ENCODE measurements around the gene PLEKHA8.

PLEKHA8 gene, protein sequence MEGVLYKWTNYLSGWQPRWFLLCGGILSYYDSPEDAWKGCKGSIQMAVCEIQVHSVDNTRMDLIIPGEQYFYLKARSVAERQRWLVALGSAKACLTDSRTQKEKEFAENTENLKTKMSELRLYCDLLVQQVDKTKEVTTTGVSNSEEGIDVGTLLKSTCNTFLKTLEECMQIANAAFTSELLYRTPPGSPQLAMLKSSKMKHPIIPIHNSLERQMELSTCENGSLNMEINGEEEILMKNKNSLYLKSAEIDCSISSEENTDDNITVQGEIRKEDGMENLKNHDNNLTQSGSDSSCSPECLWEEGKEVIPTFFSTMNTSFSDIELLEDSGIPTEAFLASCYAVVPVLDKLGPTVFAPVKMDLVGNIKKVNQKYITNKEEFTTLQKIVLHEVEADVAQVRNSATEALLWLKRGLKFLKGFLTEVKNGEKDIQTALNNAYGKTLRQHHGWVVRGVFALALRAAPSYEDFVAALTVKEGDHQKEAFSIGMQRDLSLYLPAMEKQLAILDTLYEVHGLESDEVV

DNA sequence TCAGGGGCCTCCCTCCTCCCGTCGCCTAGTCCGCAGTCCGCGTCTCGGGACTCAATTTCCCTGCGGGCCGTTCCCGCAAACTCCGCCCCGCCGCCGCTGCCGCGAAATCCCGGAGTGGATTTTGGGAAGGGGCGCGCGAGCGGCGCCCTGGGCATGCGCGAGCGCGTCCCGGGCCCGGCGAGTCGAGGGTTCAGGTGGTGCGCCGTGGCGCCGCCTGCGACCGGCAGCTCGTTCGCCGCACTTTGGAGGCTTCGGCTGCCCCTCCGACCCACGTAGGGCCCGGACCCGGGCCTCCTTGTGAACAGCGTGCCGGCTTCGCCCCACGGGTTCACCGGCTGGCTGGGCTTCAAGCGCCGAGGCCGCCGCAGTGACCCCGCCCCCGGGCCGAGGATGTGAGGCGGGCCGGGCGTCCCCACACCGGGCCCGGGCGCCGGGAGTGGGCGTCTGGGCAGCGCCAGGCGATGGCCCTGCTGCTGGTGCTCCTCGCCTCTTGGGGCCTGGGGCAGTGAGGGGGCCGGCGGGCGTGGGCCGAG, at the start of gene PLEKHA8:
Gene PLEKHA8 (plus strand): TSS at position 197 of the 533 bp plus-strand sequence. CDS start 351 bp downstream, outside the sequence.
- peak; percentile 35 to 92 (median 86) for DNase-seq

DNA sequence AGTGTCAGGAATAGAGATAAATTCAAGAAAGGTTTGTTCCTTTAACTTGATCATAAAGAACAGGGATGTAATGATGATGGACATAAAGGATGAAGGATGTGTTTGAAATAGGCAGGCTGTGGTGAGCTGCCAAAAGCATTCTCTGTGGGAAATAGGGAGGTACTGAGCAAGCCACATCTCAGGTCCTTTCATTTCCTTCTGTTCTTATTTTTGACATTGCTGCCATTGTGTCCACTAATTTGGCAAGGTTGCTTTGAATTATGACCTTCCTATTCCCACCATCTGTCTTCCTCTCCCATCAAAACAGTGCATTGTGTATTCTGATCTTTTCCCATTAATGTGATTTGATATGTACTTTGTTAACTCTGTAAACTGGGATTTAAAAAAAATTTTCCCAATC, 48.1 kb upstream of the PLEKHA8 start:
- DNase-seq = no peak

DNA sequence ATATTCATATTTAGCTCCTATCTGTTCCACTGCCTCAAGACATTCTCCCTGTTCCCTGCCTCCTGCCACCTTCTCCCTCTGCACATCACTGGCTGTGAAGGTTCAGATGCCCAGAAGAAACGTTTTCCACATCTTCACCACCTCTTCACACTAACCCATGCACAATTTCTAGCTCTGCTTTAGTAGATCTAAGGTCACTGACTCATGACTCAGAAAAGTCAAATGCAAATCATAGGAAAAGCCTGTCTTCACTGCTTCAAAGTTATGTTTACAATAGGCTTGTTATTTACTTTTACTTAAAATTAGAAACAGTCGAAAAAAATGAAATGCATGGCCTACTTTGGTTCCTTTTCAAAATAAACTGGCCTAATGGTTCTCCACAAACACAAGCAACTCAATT, 41.1 kb upstream of the PLEKHA8 start:
- no peak for DNase-seq

DNA sequence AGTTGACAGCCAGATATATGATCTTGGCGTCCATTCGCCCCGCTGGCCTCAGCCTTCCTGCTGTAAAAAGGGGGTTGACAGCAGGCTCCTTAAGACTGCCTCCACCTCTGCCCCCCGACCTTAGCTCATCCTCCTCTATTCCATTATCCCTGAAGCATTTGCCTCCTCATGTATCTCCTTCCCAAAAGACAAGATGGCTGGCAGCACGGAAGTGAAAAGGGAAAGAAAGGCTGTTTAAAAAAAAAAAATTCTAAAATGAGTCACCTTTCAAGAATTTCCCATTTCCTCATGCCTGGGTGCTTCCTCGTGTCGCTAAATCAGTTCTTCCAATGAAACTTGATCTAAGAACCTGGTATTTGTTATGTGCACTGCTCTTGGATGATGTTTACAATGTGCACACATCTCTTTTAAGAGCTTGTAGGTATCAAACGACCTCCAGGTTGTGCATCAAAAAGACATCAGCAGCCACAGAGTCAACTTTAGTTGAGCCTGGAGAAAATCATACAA, 40.3 kb upstream of the PLEKHA8 start:
- no peak for DNase-seq

DNA sequence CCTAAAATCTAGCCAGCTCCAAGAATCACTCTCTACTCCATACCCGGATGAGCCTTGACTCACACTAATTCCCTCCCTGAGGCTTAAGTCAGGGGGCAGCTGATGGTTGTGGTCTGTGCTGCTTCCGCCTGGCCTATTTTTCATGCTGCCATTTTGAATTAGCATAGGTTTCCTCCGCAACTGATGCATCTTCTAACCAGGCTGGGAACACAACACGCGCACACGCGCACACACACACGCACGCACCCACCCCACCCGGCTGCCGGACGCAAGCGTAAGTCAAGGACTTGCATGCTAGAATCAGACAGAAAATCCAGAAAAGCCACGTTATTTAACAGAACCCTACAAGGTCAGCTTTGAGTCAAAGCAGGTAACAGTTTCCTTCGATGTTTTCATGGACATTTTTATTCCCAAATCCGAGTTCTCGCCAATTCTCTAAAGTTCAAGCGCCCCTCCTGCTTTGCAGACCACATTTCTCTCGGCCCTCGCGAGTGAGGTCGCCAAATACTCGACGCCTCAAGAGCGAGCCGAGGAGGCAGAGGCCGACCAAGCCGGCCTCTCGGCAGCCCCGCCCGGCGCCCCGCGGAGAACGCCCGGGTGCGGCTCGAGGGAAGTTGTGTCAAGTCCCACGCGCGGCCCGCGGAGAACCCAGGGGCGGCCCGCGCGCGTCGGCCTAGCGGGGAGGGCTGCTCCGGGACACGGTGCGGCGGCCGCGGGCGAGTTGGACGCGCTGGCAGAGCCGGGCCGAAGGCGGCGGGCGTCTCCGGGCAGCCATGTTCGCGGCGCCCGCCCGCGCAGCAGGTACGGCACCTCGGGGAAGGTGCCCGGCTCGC, 39.6 kb upstream of the PLEKHA8 start:
- peak in 43 of 58 donors; percentile 21 to 76 (median 48) for DNase-seq

DNA sequence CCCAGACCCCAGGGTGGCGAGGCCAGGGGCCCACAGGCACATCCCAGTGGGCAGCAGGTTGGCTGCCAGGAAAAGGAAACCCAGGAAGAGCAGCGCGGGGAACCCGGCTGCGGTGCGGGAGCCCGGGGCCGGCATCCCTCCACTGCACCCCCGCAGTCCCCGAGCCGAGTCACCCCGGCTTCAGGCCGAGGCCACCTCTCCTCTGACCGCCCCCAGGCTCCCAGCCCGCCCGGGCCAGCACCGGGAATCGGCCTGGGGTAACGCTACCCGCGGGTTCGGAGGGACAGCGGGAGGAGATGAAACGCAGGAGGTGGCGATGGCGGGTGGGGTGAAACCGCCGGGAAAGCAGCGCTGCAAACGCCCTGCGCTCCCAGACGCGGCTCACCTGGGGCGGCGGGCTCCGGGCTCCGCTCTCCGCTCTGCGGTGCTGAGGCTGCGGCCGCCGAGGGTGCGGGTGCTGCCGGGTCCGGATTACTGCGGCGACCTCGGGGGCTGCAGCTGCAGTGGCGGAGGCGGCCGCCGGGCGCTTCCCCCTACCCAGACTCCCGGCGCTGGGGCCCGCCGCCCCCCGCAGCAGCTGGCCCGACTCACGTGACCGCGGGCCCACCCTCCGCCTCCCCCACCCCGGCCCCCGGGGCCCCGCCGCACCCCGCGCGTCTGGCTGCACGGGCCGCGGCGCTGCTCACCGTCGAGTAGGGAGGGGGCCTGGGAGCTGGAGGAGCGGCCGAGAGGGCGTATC, 38.8 kb upstream of the PLEKHA8 start, which contains the start of gene SCRN1:
Gene SCRN1 (minus strand): TSS at position 545 of the 739 bp plus-strand sequence. CDS start 20,734 bp downstream, outside the sequence.
- peak in 49 of 58 donors; percentile 31 to 74 (median 58) for DNase-seq

DNA sequence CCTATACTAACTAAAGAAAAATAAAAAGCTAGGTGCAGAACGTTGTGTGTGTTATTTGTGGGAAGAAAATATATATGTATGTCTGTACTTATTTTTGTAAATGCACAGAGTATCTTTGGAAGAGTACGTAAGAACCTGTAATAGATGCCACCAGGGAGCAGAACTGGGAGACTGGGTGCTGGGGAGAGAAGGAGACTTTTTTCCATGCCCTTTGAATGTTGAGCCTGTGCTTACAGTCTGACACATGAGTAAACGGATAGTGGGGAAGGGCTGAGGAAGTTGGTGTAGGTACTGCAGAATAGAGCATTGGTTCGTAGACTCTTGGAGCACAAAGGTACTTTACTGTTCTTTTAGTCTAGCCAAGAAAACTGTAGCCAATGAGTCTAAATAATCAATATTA, 37.3 kb upstream of the PLEKHA8 start:
- no peak for DNase-seq

DNA sequence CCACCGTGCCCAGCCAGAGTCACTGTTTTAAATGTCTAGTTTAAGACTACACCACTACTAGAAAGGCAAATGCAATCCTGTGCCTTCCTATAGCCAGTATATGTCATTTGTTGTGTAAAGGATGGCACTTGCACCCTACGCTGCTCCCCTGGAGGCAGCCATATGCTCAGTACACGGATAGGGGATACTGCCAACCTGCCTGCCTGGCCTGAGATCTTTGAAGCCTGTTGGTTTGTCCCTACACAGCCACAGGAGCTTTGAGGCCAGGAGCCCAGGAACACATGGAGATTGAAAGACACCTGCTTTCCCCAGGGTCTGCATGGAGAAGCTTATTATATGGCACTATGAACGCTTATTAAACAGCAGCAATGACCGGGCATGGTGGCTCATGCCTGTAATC, 36.3 kb upstream of the PLEKHA8 start:
- no peak for DNase-seq

DNA sequence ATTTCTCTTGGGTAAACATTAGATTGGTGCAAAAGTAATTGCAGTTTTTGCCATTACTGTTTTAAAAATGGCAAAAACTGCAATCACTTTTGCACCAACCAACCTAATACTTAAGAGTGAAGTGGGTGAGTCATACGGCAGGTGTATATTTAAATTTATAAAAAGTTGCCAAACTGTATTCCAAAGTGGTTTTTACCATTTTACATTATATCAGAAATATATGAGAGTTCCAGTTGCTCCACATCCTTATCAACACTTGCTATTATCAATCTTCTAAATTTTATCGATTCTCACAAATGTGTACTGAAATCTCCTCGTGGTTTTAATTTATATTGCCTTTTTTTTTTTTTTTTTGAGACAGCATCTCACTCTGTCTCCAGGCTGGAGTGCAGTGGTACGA, 35.1 kb upstream of the PLEKHA8 start:
- no peak for DNase-seq

DNA sequence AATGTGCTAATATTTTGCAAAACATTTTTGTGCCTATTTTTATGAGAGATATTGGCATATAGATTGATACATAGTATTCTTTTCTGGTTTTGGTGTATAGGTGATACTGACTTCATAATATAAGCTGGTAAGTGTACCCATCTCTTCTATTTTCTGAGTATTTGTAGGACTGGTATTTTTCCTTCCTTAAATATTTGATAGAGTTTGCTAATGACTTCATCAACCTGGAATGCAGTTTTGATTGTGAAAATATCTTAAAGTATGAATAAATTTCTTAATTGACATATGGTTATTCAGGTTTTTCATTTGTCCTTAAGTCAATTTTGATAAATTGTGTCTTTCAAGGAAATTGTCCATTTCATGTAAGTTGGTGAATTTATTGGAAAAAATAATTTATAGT, 32.6 kb upstream of the PLEKHA8 start:
- DNase-seq = no peak

DNA sequence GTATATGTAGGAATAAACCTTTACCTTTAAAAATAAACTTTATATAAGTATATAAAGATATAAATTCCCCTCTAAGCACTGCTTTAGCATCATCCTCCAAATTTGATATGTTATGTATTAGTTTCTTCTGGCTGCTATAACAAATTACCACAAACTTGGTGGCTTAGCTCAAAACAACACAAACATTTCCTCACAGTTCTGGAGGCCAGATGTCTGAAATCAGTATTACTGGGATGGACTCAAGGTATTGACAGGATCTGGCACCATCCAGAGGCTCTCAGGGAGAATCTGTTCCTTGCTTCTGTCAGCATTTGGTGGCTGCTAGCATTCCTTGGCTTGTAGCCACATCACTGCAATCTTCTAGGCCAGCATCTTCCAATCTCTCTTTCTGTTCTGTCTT, 31.9 kb upstream of the PLEKHA8 start:
- no peak for DNase-seq

DNA sequence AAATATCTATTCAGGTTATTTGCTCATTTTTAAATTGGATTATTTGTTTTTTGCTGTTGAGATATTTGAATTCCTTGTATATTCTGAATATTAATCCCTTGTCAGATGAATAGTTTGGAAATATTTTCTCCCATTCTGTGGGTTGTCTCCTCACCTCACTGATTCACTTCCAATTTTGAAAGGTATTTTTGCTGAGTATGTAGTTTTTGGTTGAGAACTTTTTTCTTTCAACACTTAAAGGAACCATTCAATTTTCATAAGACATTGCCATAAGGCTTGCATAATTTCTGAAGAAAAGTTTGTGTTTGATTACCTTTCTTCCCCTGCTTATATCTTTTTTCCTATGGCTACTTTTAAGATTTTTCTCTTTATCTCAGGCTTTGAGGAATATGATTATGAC, 29.7 kb upstream of the PLEKHA8 start:
- no peak for DNase-seq

DNA sequence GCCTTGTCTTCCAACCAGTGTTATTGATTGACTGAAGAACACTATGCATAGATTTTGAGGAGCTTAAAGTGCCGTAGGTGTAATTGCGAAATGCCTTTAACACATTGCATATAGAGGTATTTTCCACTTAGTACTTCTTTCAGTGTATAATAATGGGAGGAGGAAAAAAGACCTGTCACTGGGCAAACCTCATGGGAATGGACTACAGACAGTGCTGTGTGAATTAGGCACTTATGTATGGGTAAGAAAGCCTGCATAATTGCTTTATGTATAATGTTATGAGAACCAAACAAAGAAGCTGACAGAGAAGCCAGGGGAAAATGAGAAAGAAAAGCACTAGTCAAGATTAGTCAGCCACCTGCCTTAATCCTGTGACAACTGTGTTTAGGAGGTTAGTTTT, 26.2 kb upstream of the PLEKHA8 start:
- DNase-seq = no peak

DNA sequence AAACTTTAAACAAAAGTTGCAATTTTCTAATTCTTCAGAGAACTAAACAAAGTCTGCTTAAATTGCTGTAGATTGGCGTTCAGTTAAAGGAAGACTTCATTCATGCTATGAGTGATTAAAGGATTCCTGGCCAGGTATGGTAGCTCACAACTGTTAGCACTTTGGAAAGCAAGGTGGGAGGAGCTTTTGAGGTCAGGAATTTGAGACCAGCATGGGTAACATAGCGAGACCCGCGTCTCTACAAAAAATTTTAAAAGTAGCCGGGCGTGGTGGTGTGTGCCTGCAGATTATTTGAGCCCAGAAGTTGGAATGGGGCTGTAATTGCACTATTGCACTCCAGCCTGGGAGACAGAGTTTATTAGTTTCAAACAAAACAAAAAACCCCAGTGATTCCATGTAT, 25.1 kb upstream of the PLEKHA8 start:
- DNase-seq = no peak

DNA sequence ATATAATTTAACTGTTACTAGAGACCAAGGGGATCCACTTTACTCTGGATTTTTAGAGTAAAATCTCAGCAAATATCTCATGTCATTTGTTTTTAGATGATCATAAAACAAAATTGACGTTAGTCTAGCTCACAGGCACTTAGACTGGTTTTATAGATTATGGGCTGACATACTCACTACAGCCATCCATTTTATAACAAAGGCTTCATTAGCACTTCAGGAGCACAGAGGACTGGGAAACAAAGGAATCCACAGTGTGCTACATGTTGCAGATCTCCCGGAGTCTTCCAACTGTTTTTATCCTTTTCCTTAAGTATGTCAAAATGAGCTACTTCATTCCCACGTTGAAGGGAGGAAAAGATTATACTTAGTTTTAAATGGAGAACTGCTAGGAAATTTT, 22.7 kb upstream of the PLEKHA8 start:
- DNase-seq = no peak

DNA sequence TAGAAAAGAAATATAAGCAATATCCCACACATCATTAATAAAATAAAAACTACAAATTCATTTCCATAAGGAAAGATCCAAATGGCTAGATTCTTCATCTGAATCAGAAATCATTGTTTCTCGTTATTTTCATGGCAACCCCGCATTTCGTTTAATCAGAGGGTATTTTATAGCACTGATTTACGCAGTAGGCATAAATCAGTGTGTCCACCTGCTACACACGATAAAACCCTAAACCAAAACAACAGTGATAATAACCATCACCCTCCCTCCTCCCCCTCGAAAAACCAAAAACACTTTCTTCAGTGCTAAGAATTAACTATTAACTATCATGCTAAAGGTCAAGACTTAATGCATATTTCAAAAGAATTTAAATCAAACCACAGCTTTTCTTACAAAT, 18.2 kb upstream of the PLEKHA8 start:
- no peak for DNase-seq

DNA sequence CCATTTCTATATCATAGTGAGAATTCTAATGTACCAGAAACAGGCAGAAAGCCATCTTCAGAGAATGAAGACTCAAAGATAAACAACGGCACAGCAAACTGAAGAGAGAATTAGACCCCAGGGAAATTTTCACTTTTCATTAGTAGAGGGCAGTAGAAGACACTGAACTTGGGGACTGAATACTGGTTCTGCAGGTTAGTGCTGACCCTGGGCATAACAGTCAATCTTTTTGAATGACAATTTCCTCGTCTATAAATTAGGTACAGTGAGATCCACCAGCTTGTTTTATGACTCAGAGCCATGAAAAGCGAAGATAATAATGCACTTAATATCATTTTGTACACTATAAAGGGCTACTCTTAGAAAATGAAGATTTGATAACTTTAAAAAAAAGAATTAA, 15.5 kb upstream of the PLEKHA8 start:
- no peak for DNase-seq

DNA sequence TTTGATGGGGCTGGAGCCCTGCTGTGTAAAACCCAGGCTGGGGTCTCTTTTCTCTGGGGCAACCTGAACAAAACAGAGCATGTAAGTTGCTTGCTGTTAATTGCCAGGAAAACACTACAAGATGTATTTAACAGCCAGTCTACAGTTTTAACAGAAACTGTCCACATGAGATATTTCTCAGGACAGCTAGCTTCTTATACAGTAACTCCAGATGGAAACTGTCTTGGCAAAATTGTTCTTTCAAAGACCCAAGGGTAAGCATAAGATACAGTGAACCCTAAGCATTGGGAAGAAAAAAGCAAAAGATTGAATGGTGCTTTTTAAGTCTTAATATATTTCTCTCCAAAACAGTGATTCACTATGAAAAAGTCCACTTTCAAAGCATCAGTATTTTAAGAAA, 9.8 kb upstream of the PLEKHA8 start:
- DNase-seq = no peak

DNA sequence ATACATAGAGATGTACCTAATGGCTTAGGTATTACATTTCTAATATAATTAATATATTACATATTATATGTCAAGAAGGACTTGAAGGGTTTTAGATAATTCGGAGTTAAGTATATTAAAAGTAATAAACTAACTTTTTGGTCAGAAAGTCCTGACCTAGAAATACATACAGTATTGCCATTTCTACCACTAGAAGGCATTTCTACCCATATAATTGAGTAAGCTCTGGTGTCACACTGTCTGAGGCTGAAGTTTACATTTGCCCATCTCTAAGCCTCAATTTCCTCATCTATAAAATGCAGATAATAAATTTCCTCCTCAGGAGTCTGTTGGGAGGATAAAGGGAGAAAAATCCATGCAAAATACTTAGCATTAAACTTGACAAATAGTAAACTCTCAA, 8.8 kb upstream of the PLEKHA8 start:
- DNase-seq = no peak

DNA sequence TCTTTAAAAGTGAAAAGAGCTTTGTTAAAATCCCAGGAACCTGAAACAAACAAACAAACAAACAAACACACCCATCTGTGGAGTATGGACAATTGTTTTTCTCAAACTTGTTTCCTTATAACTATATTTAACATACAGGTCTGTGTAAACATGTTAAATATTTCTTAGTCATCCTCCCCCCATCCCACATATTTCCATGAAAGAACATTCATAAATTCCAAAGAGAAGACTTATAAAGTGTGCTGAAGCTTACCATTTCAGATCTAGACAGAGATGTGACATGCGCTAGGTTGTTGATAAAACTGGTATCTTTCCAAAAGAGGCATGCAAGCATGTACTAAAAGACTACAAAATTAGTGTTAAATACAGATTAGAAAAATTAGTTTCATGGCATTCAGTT, 8.3 kb upstream of the PLEKHA8 start:
- DNase-seq = no peak

DNA sequence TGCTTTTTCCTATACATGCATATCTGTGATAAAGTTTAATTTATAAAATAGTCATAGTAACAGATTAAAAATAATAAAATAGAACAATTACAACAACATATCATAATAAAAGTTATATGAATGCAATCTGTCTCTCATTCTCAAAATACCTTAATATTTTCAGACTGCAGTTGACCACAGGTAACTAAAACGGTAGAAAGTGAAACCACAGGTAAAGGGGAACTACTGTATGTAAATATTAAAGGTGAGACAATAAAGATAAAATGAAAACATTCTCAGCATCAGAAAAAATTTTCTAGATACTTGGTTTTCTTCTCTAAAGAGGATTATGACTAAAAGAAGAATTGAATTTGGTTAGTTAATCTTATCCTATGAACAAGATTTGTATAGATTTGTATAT, 7.7 kb upstream of the PLEKHA8 start:
- no peak for DNase-seq

All from anterior cingulate cortex (tissue), 58 donors.